Stimulated activated CD4-positive, alpha-beta T cell treated with anti-CD3 and anti-CD28 coated beads, Interleukin-1b, Interleukin-23, amount 100 ng/mL, for 48 hours (primary cell): Measurements from ENCODE around the gene LZIC.
"Not testable (repeated sequence)": the region's sequence is repeated elsewhere in the genome, so short reads cannot be mapped to it uniquely, and the experiment has no call there.

ENCODE experiments used
- DNase-seq: peaks from one replicate; pipeline ENCODE4 v3.0.0-alpha.2; 2020

LZIC gene

DNA sequence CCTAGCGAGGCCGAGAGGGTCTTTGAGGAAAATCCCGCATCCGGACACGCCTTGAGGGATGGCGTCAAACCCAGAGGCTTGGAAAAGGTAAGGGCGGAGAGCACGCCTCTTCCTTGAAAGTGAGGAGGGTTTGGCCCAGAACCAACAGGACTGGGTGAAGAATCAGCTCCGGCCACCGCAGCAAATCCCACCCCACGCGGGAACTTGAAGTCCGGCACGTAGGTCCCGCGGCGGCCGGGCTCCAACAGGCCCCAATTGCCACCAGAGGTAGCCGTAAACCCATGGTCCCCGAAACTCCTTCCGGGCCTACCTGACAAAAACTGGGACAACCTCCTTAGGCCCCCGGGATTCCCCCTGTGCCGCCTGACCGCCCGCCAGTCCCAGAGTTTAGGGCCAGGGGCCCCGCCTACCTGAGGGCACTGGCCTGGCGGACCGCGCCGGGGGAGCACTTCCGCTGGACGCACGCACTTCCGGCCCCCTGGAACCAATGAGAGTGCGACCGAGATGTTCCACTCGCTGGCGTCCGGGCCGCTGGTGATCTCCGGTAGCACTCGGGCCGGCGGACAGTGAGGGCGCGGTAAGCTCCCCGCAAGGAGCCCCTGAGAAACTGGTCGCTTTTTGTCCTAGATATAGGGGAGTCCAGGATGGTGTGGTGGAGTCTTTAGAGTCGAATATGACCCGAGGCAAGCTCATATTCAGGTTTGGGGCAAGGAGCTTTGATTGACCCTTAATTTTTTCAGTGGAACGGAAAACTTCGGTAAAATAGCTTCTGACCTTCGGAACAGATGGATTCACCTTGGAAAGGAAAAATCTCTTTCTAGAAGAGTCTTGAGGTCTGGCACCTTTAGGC, at the start of gene LZIC, which contains the start of gene NMNAT1:
Gene LZIC (minus strand): TSS at position 453 of the 850 bp plus-strand sequence. CDS start 6,772 bp downstream, outside the sequence.
Gene NMNAT1 (plus strand): TSS at position 537 of the 850 bp plus-strand sequence. CDS start 28,599 bp downstream, outside the sequence.
- DNase-seq: peak; percentile 95

DNA sequence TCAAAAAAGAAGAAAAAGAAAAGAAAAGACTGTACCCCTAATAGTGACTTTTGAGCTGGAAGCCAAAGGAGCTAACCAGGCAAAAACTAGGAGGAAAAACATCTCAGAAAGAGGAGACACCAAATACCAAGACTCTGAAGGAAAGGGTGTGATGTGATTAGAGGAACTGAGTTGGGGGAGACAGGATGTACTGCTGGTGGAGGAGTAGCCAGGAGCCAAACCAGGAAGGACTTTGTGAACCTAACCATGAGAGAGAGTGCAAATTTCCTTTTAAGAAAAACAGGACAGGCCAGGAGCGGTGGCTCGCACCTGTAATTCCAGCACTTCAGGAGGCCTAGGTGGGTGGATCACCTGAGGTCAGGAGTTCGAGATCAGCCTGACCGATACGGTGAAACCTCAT, 49.7 kb upstream of the LZIC start:
- no peak for DNase-seq

DNA sequence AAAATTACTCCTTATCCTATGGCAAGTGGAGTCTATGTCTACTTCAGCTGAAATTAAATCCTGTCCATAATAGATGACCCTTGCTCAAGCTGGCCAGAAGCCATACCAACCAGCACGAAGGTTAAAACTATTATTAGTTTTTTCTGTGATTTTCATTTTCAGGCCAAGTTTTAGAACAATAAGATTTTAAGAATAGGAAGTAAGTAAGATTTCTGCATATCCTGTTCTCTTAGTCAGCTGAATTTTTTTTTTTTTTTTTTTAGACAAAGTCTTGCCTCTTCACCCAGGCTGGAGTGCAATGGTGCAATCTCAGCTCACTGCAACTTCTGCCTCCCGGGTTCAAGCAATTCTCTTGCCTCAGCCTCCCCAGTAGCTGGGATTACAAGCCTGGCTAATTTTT, 47.8 kb upstream of the LZIC start:
- no peak for DNase-seq

DNA sequence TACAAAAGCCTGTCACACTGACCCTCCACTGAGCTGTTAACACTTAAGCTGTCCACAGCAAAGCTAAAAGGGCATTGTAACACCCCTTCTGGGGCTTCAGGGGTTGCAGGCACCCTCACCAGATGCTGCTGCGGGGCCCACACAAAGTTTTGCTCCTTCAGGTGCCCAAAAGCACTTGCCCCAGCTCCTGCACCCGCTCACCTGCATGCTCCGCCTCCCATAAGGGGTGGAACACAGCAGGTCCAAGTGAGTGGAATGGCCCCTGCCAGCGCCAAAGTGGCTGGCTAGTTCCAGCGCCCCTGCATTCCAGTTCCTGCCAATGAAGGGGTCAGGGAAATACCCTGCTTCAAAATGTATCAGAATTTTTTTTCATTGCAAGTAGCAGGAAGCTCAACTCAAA, 46.6 kb upstream of the LZIC start:
- no peak for DNase-seq

DNA sequence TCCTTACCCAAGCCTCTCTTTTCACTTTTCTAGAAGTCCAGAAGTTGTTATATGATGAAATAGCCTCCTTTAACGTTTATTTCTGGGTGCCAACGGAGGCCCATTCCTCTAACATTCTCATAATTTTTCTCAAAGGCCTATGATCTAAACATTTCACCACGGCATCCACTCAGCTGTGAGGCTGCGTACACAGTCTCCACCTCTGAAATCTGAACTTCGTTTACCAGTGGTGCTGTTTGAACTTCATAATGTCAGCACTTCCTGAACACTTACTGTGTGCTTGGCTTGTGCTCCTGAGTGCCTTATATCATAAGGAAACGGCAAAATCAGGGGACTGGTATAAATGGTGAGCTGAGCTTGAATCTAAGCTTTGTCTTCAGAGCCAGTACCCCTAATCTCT, 41.8 kb upstream of the LZIC start:
- no peak for DNase-seq

DNA sequence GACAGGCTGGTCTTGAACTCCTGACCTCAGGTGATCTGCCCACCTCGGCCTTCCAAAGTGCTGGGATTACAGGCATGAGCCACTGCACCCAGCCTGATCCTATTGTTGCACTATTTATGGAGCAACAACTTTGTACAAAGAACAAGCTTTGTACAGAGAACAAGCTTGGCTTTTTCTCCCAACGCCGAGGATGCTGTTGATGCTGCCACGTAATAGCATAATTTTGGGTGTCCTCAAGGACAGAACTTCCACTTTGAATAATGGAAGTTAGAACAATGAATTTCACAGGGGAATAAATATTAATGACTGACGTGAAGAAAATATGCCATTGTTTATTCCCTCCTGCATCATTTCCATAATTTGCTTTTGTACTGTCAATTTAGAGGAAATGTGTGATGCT, 41.1 kb upstream of the LZIC start:
- DNase-seq: no peak

DNA sequence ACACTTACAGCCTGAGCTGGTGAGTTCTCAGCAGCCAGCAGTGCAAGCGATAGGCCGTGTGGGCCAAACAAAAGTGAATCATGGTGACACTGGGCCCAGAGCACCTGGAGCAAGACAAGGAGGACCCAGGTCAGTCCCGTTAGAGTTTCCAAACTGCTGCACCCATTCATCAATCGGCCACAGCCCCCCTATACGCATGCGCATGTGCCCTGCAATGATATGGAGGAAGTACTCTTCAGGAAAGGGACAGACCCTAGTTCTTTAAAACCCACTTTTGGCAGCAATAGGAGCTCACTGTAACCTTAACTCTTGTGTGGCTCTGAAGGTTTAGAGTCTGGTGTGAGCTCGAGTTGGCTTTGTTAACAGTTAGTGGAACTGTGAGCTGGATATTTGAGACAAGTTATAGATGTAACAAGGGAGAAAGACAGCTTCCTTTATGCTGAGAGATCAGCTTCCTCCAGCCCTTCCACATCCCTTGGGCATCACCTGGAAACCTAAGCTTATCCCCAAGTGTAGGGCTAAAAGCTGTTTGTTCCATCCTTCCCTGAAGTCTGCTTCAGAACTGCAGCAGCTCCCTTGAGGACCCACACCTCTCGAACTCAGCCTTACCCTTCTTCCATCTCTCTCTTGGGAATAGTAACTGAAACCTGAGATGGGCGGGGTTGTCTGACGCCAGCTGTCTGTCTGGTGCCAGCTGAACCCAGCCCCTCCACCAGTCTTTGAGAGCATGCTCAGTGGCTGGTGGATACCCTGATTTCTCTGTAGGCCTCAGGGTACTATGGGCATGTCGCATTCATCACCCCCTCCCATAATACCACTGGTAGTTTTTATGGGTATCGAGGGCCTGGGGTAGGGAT, 17.7 kb upstream of the LZIC start:
- DNase-seq: no peak

DNA sequence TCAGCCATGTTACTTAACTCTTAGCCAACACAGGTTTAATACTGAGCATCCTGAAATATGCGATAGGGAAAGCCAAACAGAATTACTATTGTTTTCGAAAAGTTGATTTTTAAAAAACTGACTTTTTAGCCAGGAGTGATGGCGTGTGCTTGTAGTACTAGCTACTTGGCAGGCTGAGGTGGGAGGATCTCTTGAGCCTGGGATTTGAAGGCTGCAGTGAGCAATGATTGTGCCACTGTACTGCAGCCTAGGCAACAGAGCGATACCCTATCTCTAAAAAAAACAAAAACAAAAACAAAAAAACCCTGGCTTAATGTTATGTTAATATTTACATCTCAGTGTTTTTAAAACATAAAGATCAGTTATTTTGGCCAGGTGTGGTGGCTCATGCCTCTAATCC, 16.8 kb upstream of the LZIC start:
- DNase-seq: no peak

DNA sequence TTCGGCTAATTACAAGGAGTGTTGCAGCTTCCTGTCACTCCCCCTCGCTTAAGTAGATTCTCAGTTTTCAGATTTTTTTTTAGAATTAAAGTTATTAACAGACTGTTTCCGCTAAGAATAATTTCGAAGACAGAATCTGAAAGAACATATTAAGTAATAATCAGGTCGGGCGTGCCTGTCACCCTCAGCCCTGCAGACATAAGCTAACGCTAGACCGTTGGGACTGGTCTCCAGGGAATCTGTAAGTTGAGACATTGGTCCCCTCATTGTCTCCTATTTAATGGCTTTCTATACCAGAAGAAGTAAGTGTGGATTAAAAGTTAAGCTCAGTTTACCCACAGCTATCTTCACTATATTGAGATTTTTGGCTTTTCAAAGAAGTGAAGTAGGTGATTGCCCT, 14.5 kb upstream of the LZIC start:
- no peak for DNase-seq

DNA sequence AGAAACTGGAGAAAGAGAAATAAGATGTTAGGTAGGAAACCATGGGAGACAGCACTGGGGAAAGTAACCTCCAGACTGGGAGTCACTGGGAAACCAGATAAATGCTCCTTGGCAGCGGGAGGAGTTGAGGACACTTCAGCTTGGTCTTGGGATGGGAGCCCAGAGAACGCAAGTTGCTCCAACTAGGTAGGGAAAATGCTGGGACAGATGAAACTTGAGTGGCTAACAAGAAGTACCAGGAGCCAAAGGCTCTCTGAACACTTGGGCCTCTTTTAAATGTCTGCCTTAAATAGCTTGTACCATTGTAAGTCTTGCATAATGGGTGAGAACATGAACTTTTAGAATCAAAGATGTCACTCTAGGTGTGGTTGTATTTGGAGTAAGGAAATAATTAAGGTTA, 3.1 kb upstream of the LZIC start:
- DNase-seq: no peak

DNA sequence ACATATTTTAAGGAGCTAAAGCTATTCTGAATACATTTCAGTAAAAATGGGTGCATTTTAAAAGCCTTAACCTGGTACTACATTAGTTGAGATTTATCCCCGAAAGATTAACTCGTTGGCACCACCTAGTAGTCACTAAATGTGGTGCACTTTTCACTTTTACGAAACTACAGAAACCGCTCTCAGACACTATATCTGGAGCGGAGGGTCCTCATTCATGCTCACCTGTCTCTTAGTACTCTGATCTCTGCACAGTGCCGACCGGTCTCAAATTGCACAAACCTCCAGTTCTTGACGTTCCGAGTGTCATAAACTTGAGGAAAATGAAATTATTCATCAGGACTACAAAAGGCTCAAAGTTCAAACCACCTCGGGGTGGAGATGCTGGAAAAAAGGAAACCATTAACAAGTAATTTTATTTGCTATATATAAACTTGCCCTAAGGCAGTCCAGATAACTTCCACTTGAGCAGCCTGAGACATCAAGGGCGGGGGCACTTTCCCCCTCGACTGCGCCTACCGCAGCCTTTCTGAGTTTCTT, 722 bp downstream of the LZIC start:
- no peak for DNase-seq

DNA sequence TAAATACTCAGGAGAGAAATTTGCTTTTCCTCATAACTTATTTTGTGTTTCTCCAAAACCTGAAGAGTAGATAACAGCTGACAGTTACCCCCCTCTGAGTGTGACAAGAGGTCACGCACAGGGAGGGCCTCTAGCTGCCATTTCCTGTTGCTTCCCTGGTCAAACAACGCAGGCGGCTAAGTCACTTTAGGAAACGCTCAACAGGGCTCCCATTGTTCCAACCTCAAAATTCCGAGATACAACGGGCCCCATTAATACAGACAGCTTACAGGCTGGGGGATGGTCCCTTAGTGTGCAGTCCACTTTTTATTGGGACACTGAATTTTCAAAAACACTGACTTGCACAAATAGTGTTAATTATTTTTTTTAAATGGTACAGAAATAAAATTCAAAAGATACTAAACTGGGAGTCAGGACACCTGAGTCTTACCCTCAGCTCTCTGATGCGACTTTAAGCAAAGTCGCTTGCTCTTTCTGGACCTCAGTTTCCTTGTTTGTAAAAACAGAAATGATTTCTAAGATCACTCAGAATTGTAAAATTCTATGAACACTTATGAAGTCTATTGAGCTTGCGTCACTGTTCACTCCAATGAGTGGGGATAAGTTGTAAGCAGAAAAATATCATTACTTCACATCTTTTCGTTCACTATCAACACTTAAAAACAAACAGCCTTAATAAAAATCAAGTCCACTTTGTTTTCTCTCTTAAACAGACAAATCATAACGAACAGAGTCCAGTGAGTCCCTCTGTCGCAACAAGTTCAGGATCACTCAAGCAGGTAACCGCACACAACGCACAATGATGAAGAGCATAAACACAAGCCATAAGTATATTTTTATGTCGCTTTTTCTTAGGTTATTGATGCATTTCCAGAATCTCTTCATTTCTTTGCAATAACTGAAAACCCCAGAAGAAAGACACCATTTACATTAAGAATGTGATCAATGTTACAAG, 13.5 kb downstream of the LZIC start:
- no peak for DNase-seq

DNA sequence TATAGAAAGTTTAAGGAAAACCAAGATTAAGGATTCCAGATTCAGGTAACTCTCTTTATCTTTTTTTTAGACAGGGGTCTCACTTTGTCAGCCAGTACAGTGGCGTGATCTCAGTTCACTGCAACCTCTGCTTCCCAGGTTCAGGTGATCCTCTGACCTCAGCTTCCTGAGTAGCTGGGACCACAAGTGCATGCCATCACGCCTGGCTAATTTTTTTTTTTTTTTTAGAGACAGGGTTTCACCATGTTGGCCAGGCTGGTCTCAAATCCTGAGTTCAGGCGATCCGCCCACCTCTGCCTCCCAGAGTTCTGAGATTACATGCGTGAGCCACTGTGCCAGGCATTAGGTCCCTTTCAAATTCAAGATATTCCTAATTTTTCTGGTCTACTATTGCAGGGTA, 15.9 kb downstream of the LZIC start:
- no peak for DNase-seq

DNA sequence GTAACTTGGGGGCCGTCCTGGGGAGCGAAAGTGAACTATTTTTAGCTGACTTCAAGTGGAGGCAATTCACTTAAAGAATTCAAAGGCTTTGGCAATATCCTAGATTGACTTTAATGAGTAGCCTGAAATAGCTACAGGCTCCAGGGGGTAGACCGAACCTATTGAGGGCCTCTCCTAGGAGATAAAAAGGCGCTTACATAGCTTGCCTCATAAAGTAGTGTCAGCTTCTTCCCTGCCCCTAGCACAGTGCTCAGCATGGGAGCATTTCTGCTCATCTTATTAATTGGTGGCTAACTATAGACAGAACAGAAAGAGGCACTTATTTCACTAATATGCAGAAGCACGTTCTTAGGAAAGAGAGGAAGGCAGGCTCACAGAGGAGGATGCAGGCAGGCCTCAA, 20.8 kb downstream of the LZIC start:
- no peak for DNase-seq

DNA sequence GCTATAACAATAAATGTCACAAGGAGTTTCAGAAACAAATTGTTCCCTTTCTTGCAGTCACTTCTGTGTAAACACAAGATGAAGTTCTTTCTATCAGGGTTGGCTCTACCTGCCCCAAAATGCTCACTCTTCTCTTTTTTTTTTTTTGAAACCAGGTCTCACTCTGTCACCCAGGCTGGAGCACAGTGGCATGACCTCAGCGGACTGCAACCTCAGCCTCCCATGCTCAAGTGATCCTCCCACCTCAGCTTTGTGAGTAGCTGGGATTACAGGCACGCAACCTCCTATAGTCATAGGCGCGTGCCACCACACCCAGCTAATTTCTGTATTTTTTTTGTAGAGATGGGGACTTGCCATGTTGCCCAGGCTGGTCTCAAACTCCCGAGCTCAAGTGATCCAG, 22.6 kb downstream of the LZIC start:
- DNase-seq: no peak

DNA sequence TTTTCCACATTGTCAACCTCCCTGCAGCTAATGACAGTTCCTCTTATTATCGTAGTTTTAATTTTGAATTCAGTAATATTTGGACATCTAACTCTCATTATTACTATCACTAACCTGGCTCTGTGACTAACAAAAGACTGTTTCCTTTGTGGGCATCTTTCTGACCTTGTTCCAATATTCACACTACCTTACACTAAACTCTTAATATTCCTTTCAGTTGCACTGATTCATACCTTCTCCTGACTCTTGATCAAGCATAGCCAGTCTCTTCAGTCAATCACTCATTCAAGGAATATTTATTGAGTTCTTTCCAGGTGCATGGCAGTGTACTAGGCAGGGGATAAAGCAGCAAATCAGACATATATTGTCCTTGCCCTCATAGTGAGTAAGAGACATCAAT, 25.3 kb downstream of the LZIC start:
- no peak for DNase-seq

DNA sequence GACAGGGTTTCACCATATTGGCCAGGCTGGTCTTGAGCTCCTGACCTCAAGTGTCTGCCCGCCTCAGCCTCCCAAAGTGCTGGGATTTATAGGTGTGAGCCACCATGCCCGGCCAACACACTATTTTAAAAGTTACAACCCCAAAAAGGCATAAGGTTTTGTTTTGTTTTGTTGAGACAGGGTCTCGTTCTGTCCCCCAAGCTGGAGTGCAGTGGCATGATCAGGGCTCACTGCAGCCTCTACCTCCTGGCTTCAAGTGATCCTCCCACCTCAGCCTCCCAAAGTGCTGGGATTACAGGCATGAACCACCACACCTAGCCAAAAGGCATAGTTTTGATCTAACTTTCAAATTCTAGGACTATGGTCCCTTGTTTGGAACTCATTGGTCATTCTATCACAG, 25.7 kb downstream of the LZIC start:
- DNase-seq: not testable (repeated sequence)

DNA sequence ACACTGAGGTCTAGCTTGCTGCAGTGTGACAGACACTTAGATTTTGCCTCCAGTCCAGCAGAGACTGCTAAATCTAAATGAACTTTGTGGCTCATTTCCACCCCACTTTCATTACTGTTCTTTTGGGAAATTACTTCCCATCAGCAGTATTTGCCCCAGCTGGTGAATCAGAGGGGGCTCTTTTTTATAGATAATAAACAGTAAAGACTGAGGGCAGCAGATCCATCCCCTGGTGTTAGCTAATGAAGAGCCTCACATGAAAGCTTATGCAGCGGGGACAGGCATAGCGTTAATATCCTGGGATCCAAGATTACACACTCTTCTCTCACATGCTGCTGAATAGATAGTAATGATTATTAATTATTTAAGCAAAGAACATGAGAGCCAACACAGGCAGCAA, 26.7 kb downstream of the LZIC start:
- no peak for DNase-seq

DNA sequence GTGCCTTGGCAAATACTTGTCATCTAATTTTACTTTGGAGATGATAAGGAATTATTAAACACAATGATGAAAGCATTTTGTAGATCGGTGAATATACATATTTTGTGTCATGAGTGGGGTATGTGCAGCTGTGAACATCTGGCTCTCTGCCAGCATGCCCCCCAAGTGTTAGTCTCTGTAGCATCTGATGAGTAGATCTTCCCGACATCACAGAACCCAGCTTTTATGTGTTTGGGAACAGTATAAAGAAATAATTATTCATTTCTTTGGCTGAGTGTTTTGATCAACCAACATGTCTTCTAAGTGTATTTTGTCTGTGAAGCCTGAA, 28.6 kb downstream of the LZIC start:
- no peak for DNase-seq

DNA sequence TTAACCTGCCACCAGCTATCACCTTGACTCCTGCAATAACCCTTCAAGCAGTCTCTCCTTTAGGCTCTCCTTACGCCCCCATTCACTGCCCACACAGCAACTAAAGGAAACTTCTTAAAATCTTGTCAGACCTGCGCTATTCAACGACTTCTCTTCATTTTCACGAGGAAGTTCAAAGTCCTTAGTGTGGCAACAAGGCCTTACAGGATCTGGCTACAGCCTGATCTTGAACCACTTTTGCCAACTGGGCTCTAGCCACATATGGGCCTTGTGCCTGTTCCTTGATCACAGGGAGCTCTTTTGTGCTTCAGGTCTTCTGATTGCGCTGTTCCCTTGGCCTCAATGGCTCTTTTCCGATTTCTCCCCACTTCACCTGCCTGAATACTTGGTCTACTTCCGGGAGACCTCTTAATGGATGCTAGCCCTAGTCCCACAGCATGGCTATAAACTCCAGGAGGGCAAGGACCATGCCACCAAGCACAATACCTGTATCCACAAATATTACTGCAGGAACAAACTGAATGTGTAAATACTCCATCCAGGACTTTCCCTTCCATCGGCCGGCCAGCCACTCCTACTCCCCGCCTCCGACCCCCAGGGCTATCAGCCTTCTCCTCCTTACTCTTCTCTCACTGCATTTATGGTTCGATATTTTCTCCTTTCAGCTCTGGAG, 30.8 kb downstream of the LZIC start:
- no peak for DNase-seq

DNA sequence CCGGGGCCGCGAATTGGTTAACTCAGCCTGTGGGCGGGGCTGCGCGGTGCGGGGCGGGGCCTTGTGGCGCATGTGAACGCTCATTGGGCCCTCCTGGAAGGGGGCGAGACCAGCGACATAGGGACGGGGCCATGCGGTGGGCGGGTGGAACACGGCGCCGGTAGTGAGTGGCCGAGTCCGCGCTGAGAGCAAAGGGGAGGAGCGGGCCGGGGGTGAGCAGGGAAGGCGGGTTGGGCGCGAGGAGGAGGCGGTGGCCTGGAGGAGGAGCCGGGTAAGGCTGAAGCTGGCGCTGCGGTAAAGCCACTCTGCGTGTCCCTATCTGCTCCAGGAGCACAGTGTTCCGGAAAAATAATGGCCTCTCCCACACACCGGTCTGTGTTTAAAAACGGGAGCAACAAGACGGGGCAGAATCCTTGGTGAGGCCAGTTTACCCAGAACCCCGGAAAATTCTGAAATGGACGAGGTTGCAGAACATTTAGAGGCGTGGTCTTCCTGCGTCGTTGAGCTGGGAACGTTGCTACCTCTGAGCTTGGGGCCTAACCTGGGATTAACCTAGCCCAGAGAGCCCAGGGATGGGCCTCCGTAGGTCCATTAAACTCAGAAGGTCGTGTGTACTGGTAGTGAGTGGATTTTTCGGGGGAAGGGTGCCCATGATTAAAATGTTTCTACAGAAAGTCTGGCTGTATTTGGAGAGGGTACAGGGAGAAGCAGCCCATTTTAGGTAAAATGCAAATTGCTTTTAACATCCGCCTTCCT, 32.6 kb downstream of the LZIC start:
- DNase-seq: peak; percentile 100
